Measurements from ENCODE around the gene PLXNA4. TPM values are rescaled to one million over a fixed set of nuclear protein-coding genes. Genes with fewer than 3 reads are reported as not detected.

PLXNA4 gene
- total RNA-seq, 1 donor from 2014 or later: 103 TPM

DNA sequence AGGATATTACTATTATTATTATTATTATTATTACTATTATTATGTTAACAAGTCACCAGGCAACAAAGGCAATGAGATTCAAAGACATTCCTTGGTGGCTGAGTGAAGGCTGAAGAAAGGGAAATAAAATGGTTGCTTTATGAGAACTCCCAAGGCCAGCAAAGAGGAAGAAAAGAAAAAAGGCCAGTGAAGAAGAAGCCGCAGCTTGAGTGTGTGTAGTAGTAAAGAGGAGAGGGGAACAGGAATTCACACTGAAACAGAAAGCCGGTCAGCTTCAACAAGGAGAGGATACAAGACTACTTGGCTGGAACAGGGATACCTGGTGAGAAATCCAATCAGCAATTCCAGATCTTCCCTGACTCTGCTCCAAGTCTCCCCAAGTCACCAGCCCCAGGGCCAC, 42.4 kb downstream of the PLXNA4 start:
- no peak for DNase-seq

DNA sequence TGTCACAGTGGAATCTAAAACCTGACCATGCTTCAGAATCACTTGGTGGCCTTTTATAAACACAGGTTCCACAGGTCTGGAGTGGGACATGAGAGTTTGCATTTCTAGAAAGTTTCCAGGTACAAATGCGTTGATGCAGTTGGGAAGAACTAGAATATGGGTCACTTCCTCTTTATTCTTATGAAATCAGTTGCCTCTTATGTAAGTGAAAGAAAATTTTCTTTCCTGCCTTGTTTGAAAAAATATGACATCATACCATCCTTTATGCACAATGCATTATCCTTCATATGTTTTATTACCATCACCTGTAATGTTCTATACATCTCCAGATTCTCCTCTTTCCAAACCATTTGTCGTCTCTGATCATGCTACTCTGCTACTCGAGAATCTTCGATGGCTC, 44.0 kb downstream of the PLXNA4 start:
- DNase-seq: no peak

DNA sequence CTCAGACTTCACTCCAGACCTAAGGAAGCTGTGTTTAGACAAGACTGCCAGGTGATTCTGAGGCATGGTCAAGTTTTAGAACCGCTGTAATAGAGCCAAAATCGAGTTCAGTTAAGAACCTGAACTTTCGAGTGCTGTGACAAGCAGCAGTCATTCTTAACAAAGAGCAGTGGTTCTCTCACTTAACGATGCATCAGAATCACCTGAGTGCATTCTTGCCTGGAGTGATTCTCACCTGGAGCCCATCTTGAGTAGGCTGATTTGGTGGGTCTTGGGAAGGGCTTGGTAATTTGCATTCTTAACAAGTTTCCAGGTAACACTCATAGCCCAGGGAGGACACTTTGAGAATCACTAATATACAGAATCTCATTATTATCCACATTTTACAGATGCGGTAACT, 44.7 kb downstream of the PLXNA4 start:
- no peak for DNase-seq

DNA sequence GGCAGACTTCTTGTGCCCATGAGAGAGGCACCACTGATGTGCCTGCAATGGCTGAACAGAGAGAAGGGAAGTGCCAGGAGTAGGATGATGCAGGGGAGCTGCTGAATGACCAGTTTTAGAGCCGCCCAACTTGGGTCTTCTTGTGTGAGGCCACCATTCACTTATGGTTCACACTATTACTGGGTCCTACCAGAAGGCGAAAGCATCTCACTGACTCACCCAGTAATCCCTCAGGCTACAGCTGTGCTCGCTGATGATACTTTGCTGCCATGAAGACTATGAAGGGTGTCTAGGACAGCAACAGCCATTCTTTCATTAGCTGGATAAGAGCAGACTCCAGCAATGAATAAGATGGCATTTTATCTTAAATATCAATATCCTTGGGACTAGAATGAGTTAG, 47.6 kb downstream of the PLXNA4 start:
- no peak for DNase-seq

DNA sequence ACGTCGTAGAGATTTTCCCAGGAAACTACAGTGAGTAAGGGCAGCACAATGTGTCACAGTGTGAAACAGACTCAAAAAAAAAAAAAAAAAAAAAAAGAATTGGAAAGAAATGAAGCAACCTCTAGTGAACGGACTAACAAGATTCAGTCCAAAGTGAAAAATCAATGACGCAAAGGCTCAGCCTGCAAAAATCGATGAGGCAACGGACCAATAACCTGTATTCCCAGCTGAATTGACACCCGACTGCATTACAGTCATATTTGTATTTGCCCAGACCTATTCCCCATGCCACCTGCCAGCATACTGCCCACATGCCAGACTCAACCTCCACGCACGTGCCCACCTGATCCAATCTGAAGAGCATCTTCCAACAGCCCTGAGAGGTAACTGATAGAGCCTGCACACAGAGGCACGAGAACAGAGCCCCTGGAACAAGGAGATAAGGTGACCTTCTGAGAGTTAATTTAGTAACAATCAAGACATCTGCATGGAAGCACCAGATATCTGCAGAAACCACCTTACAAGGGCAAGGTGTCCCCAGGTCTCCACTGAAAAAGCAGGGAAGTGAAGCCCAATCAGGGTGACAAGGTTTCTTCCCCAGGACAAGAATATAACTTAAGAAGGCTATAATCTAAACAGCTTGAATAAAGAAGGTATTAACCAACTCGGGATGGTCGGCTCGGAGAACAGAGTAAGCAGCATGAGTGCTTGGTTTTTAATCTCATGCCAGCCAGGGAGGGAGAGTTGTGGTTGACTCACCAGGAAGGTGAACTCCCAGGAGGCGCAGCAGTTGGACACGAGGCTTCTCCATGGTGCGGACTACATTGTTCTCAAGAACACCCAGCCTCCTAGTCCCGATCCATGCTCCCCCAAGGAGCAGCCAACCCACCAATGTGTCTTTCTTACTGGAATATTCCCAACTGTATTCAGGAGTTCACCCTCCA, 48.5 kb downstream of the PLXNA4 start:
- no peak for DNase-seq

DNA sequence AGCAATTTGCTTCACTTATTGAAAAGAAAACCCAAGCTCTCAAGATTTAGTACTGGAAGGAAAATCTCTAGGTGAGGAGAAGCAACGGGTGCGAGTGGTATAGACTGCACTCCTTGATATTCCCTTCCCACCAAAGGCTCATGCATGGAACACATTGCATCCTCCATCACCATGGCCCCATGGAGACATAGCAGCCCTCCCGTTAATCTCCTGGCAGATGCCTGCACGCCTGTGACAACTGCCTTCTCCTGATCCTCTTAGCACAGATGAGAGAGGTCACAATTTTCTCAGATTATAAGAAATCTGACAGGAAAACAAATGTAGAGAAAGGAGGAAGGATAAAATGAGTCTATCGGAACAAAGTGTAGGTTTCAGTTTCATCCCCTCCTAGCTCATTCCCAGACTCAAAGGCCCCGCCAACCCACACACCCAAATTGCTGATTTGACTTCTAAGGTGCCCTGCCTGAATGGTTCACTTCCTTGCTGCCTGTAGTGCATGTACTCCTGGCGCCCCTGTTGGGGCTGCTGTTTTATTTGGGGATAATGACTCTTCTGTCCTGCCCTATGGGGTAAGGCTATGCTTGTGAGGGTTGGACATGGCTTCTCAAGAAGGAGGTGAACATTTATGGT, 50.0 kb downstream of the PLXNA4 start:
- DNase-seq: no peak

DNA sequence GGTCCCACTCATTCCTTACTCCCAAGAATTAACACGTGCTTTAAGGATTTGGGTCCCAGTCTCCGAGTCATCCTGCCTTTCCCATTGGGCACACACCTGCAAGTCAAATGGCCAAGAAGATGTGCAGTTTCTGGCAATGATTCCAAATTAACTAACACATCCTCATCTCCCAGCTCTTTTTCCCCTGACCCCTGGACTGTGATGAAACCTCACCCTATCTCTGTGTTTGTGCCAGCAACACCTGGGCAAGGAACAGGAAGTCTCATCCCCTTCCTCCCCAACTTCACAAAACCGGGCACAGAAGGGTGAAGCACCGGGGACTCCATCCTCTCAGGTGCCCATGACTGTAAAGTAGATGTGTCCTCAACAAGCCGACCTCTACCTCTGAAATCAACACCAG, 54.8 kb downstream of the PLXNA4 start:
- DNase-seq: no peak

DNA sequence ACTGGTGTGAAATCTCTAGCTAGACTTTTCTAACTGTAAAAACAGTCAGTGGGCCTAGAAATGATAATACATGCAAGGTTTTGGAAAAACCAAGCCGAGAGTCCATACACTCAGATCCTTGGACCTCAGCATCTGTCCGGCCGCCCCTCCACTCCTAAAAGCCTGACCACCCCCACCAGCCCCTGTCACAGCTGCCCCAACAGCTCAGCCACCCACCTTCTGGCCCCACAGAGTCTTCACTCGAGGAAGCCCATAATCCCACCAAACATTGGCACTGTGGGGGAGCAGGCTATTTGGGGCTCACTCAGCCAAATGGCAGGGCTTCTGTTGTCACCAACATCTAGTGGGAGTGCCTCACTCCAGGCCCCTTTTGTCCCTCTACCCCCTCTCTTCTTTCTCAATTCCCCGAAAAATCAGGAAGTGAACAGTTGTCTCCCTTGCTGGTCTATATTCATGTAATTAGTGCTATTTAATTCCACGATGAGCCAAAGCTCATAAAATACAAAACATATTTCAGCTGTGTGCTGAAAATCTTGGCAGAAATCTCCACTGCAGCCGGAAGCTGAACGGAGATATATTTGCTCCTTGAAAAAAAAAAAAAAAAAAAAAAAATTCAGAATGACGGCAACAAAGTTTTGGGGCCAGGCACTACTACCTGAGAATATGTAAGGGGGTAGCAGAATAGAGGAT, 55.5 kb downstream of the PLXNA4 start:
- no peak for DNase-seq

DNA sequence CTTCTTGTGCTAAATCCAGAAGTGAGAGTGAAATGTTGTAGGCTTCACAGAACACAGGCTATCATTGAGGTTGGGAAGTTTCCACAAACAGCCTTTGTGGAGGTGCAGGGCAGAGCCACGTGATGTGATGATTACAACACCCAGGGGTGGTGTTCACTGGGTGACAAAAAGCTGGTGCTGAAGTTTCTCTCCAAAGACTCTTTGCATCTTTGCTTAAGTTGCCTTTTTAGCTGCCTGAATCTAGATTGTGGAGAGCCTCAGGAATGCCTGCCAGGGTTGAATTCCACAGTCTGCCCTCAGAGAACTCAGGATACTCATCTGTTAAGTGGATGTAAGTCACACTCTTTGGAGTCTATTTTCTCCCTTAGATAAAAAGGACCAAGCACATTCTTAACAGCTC, 56.3 kb downstream of the PLXNA4 start:
- DNase-seq: no peak

DNA sequence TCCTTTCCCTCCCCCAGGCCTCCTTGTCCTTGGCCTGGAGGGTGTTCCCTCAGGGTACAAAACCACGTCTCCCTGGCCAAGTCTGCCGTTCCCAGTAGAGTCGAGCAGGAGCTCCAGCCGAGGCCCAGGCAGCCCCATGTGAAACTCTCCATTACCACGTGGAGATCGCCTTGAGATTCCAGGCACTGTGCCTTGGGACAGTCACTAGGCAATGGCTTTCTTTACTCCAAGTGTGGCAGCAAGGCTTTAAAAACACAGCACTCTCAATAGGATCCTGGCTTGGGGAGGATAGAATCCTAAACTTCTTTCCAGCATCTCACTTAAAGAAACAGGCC, 57.5 kb downstream of the PLXNA4 start:
- DNase-seq: no peak

DNA sequence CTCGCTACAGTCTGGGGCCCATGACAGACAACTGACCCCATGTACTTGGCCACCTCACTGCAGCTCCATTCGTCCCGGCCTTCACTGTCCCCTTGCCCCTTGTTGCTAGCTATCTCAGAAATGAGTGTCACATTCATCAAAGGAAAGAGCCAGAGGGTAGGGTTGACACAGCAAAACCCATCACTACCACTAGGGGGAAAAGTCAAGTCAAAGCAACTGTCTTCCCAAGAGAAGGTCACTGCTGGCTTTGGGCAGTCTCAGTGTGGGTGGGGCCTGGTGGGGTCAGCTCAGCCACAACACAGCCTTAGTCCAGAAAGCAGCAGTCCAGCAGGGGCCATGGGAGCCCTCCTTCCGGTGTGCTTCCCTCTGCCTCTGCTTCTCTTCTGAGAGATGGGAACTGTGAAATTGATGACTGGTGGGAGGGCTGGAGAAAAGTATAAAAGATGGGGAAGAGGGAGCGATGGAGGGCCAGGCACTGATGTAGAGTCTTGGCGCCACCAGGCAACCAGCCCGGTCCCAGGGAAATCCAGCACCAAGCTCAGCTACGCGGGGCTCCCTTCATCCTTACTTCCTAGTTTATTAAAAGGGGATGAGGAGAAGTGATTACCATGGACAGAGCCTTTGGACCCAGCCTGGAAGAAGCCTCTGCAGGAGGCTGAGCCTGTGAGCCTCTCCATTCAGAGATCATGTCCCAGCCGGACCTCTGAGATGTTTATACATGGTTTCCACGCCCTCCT, 58.0 kb downstream of the PLXNA4 start:
- DNase-seq: no peak

DNA sequence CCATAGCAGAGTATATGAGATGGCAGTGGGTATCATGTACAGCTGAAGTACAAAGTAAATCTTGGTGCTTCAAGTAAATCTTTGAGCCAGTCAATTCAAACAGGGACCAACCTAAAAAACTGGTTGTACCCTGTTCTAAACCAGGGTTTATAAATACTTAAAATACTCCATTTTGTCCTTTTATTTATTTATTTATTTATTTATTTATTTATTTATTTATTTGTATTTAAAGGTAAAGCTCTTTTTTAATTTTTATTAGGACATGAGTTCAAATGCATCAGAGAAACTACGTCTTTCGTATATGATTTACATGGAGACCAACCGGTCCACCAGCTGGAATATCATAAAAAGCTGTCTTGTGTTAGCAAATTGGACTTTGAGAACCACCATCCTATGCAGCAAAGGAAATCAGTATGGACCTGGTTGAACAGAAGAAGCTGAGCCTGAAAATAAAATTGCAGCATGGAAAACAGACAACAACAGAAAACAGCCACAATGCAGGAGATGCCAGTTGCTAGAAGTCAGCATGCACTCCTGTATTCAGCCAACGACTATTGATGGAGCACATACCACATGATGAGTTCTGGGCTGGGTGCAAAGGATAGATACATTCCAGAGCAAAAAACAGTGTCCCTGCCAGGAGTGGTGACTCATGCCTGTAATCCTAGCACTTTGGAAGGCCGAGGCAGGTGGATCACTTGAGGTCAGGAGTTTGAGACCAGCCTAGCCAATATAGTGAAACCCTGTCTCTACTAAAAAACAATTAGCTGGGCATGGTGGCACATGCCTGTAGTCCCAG, 60.0 kb downstream of the PLXNA4 start:
- no peak for DNase-seq

DNA sequence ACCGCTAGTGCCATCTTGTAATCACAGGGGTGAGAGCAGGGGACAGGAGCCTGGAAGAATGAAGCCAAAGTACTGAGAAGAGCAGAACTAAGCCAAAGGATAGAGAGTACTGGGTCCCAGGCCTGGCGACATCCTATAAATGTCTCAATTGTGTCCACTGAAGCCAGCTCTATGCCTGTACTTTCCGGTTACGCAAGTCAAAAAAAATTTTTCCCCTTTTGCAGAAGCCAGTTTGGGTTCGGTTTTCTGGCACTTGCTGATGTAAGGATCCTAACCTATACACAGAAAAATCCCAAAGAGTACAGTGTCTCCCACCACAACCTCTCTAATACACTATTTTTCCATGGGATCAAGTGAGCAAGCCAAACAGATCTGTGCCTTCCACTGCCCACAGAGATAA, 61.1 kb downstream of the PLXNA4 start:
- DNase-seq: no peak

DNA sequence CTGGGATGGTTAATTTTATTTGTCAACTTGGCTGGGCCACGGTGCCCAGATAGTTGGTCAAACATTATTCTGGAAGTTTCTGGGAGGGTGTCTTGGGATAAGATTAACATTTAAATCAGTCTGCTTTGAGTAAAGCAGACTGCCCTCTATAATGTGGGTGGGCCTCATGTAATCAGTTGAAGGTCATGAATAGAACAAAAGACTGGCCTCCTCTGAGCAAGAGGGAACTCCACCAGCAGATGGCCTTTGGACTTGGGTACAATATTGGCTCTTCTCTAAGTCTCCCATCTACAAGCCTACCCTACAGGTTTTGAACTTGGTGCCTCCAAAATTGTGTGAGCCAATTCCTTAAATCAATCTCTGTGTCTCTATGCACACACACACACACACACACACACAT, 61.8 kb downstream of the PLXNA4 start:
- DNase-seq: no peak

DNA sequence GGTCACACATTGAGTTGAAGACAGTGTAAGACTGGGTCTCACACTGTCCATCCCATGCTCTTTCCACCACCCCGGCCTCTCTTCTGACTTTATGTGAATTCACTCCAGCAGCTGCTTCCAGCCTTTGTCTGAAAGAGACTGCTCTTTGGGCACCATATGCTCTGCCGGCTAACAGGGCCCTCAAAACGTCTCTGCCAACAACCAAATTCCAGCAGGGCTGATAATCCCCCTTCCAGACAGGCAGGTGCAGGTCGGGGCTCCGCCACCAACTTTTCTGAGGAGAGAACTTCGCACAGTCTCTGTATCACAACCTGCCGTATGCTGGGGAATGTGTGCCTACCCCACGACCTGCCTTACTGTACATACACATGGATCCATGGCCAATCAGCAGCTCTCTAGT, 64.3 kb downstream of the PLXNA4 start:
- no peak for DNase-seq

DNA sequence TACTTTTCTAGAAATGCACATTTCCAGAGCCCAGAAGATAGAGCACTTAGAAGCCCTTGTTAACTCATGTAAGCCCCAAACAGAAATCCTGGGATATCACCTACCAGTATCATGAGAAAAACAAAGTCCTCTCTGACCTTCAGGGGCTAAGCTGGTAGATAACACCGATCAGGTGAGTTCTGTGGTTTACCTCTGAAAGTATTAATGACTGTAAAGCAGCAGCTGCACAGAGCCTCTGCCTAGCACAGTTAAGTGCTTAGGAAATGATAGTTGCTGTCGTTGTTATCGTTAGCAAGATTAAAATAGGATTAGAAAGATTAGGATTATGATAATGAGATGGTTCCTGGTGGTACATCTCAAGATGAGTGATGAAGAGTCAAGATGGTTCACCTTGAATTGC, 64.9 kb downstream of the PLXNA4 start:
- DNase-seq: no peak

DNA sequence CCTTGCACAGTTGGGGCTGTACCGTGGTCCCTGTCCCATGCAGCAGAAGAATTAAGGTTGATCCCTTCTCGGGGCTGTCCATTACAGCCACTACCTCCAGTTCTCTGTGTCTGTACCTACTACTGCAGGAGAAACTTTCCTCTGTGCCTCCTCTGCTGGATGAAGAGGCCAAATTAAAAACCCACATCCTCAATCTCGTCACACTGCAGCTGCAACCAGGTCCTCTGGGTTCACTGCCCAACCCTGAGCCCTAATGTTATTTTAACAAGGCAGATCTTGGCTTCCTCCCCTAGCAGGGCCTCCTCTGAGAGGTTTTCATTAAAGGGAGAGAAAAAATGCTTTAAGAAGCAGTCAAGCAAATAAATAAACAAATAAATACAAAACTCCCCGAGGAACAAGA, 66.6 kb downstream of the PLXNA4 start:
- no peak for DNase-seq

DNA sequence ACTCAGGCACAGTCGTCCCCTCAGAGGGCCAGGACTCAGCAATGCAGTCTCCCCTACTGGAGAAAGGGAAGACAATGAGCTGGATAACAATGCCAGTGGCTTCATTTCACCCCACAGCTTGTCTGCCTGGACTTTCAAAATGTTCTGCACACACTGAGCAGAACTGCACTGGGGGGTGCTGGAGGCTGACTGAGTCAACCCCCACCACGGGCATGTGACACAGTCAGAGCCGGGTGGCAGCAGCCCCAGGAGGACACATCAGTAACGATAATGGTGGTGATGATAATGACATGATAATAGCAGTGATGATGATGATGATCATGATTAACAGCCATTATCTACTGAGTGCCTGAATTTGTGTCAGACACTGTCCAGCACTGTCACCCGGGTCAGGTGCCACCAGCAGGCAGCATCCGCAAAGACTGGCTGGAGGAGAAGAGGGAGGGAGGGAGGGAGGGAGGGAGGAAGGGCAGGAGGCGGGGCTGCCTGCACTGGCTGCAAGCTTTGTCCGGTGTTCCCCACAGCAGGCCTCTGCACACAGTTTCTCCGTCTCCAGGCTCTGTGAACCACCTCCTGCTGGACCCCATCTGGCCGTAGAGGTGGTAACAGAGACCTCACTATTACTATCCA, 67.4 kb downstream of the PLXNA4 start:
- DNase-seq: no peak

DNA sequence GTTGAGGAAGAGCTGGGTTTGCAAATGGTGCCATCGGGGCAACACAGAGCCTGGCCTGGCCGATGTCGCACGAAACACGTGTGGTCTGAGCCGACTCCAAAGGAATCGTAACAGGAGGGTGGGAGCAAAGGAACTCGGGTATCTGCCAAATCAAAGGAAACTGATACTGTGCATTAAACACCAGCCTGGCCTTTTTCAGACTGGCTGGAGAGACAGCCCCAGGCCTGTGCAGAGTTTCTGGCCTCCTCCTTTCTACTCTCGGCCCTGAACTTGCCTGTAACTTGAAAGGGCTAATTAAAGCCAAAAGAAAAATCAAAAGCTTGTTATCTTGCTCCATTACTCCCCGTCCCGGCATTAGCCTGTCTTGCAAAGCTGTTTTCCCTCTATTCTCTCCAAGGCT, 71.4 kb downstream of the PLXNA4 start:
- no peak for DNase-seq

DNA sequence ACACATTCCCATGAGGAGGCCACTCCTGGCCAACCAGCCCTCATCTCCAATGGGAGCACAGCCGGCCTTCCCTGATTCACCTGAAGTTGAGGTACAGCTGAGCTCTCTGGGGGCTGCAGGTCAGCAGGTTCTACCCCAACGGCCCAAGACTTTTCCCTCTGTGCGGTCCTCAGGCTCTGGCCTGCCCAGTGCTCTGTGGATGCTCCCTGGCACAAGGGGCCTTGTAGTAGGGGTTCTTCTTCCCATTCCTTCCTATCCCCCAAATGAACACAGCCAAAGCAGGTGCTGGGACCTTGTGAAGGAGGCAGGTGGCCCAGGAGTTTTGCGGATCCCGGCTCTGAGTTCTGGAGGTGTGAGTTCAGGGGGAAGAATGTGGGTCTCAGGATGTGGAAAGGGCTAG, 72.2 kb downstream of the PLXNA4 start:
- DNase-seq: no peak

DNA sequence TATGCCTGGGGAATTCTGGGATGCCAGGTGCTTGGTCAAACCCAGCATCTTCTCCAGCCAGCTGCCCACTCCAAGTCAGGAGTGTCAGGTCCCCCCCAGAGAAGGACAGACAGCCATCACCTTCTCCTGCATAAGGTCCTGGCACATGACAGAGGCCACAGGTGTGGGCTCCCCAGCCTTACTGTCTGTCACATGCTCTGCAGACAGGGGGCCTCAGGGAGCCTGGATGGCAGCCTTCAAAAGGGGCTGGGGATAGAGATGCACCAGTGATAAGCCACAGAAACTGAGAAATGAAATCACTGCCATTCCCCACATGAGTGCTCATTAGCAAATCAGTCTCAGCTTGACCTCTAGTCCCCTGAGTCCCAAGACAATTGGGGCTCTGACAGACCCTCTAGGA, 72.9 kb downstream of the PLXNA4 start:
- no peak for DNase-seq

DNA sequence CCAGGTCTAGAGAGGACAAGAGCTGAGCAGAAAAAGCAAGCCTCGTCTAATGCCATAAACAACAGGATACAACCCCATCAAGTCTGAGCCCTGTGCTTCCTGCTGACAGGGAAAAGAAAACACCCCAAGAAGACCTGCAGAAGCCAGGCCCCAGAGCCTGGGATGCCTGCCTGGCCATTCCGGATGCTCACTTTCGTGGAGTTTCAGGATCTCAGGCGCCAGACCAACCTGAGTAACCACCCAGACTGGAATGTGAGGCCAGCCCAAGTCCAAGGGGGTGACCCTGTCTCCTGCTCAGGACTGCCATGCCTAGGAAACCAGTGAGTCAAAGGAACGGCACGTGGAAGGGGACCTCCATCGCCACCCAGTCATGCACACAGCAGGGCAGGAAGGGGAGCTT, 74.3 kb downstream of the PLXNA4 start:
- DNase-seq: no peak
